Activated naive CD8-positive, alpha-beta T cell treated with anti-CD3 and anti-CD28 coated beads, Interleukin-2, amount 50 U/mL, for 24 hours (primary cell): ENCODE measurements around the gene PMP22.

ENCODE experiments used
- ATAC-seq: fragments of 150-1000 bp; cut with Tn5 transposase; one replicate; pipeline ENCODE4 v1.10.0; 2021
- DNase-seq: peaks from one replicate; pipeline ENCODE4 v3.0.0; 2021
- H3K27ac Mint-ChIP-seq: one replicate; pipeline ENCODE4 v1.8.0; 2021; ENCODE audit warnings: mild to moderate bottlenecking, mixed read lengths
- H3K27me3 Mint-ChIP-seq: one replicate; pipeline ENCODE4 v1.8.0; 2021; ENCODE audit warnings: mixed read lengths
- H3K36me3 Mint-ChIP-seq: one replicate; pipeline ENCODE4 v1.8.0; 2021; ENCODE audit warnings: low read depth, mixed read lengths
- H3K4me1 Mint-ChIP-seq: one replicate; pipeline ENCODE4 v1.8.0; 2021; ENCODE audit warnings: mixed read lengths
- H3K4me3 Mint-ChIP-seq: one replicate; pipeline ENCODE4 v1.8.0; 2021; ENCODE audit warnings: mild to moderate bottlenecking, moderate library complexity, mixed read lengths
- H3K9me3 Mint-ChIP-seq: one replicate; pipeline ENCODE4 v1.8.0; 2021; ENCODE audit warnings: mixed read lengths

The PMP22 gene

GRCh38 chr17:15287538-15288267, 22.6 kb upstream of the PMP22 start:
- no peak overlapping the region for H3K27ac Mint-ChIP-seq
- H3K36me3 Mint-ChIP-seq, result no peaks in the 10 kb centered on the region
- peaks cover 26% of the 10 kb centered on the region for H3K27me3 Mint-ChIP-seq
- no peak overlapping the region for H3K4me3 Mint-ChIP-seq
- peaks cover 4% of the 10 kb centered on the region for H3K9me3 Mint-ChIP-seq
- no peak for DNase-seq
- H3K4me1 Mint-ChIP-seq, result no peaks in the 10 kb centered on the region
- no peak for ATAC-seq

- DNase-seq, result no peak
- H3K9me3 Mint-ChIP-seq, result peaks cover 6% of the 10 kb centered on the region
- H3K27me3 Mint-ChIP-seq, result peaks cover 38% of the 10 kb centered on the region
- H3K27ac Mint-ChIP-seq, result no peak overlapping the region
- no peaks in the 10 kb centered on the region for H3K4me1 Mint-ChIP-seq
- H3K36me3 Mint-ChIP-seq, result no peaks in the 10 kb centered on the region
- H3K4me3 Mint-ChIP-seq, result no peak overlapping the region
- no peak for ATAC-seq
Observed at GRCh38 chr17:15285466-15285865, 20.3 kb upstream of the PMP22 start.

GRCh38 chr17:15284537-15284936, 19.4 kb upstream of the PMP22 start:
- no peak for ATAC-seq

GRCh38 chr17:15284107-15284506, 19.0 kb upstream of the PMP22 start:
- H3K4me3 Mint-ChIP-seq, result no peak overlapping the region
- peaks cover 1% of the 10 kb centered on the region for H3K4me1 Mint-ChIP-seq
- no peak overlapping the region for H3K27ac Mint-ChIP-seq
- DNase-seq, result no peak
- no peaks in the 10 kb centered on the region for H3K36me3 Mint-ChIP-seq
- peaks cover 36% of the 10 kb centered on the region for H3K27me3 Mint-ChIP-seq
- ATAC-seq, result no peak
- peaks cover 6% of the 10 kb centered on the region for H3K9me3 Mint-ChIP-seq

More at GRCh38 chr17:15284537-15284936, 19.4 kb upstream of the PMP22 start:
- H3K4me1 Mint-ChIP-seq, result peaks cover under 1% of the 10 kb centered on the region
- H3K9me3 Mint-ChIP-seq, result peaks cover 6% of the 10 kb centered on the region
- no peak overlapping the region for H3K4me3 Mint-ChIP-seq
- peaks cover 36% of the 10 kb centered on the region for H3K27me3 Mint-ChIP-seq
- H3K27ac Mint-ChIP-seq, result no peak overlapping the region
- no peak for DNase-seq
- no peaks in the 10 kb centered on the region for H3K36me3 Mint-ChIP-seq

GRCh38 chr17:15281909-15282308, 16.8 kb upstream of the PMP22 start:
- no peak overlapping the region for H3K4me3 Mint-ChIP-seq
- H3K4me1 Mint-ChIP-seq, result peaks cover 1% of the 10 kb centered on the region
- peaks cover 29% of the 10 kb centered on the region for H3K27me3 Mint-ChIP-seq
- ATAC-seq (no peak), DNase-seq (no peak)
- H3K36me3 Mint-ChIP-seq, result no peaks in the 10 kb centered on the region
- H3K27ac Mint-ChIP-seq, result no peak overlapping the region
- peaks cover 6% of the 10 kb centered on the region for H3K9me3 Mint-ChIP-seq

GRCh38 chr17:15278924-15279477, 13.9 kb upstream of the PMP22 start:
- Mint-ChIP-seq H3K27ac (no peak overlapping the region), H3K4me3 (no peak overlapping the region), H3K36me3 (no peaks in the 10 kb centered on the region), H3K27me3 (peaks cover 30% of the 10 kb centered on the region), H3K4me1 (peaks cover 1% of the 10 kb centered on the region), H3K9me3 (peaks cover 17% of the 10 kb centered on the region)
- no peak for DNase-seq
- ATAC-seq, result no peak

- H3K27ac Mint-ChIP-seq, result no peak overlapping the region
- no peaks in the 10 kb centered on the region for H3K36me3 Mint-ChIP-seq
- peaks cover 1% of the 10 kb centered on the region for H3K4me1 Mint-ChIP-seq
- peaks cover 17% of the 10 kb centered on the region for H3K9me3 Mint-ChIP-seq
- H3K27me3 Mint-ChIP-seq, result peaks cover 24% of the 10 kb centered on the region
- no peak overlapping the region for H3K4me3 Mint-ChIP-seq
- DNase-seq (no peak), ATAC-seq (no peak)
Observed at GRCh38 chr17:15278380-15278779, 13.3 kb upstream of the PMP22 start.

GRCh38 chr17:15274017-15274416, 8.9 kb upstream of the PMP22 start:
- Mint-ChIP-seq H3K27me3 (peaks cover 6% of the 10 kb centered on the region), H3K4me1 (peaks cover 4% of the 10 kb centered on the region), H3K27ac (no peak overlapping the region), H3K9me3 (peaks cover 11% of the 10 kb centered on the region), H3K4me3 (no peak overlapping the region), H3K36me3 (no peaks in the 10 kb centered on the region)
- no peak for ATAC-seq
- DNase-seq, result no peak

GRCh38 chr17:15273141-15273793, 8.1 kb upstream of the PMP22 start:
- Mint-ChIP-seq H3K4me1 (peaks cover 4% of the 10 kb centered on the region), H3K36me3 (no peaks in the 10 kb centered on the region), H3K27ac (no peak overlapping the region), H3K4me3 (no peak overlapping the region), H3K27me3 (peaks cover 6% of the 10 kb centered on the region), H3K9me3 (peaks cover 11% of the 10 kb centered on the region)
- ATAC-seq (no peak), DNase-seq (no peak)

GRCh38 chr17:15271741-15272140, 6.6 kb upstream of the PMP22 start:
- no peak overlapping the region for H3K4me3 Mint-ChIP-seq
- H3K4me1 Mint-ChIP-seq, result peaks cover 4% of the 10 kb centered on the region
- no peak for DNase-seq
- no peak for ATAC-seq
- H3K9me3 Mint-ChIP-seq, result peaks cover 11% of the 10 kb centered on the region
- no peaks in the 10 kb centered on the region for H3K36me3 Mint-ChIP-seq
- H3K27me3 Mint-ChIP-seq, result peaks cover 18% of the 10 kb centered on the region
- H3K27ac Mint-ChIP-seq, result no peak overlapping the region

GRCh38 chr17:15270628-15271381, 5.7 kb upstream of the PMP22 start:
- H3K4me1 Mint-ChIP-seq, result peaks cover 4% of the 10 kb centered on the region
- peak; percentile 52 for ATAC-seq

GRCh38 chr17:15269780-15270089, 4.6 kb upstream of the PMP22 start:
- DNase-seq (no peak), ATAC-seq (no peak)
- Mint-ChIP-seq H3K36me3 (no peaks in the 10 kb centered on the region), H3K4me3 (no peak overlapping the region), H3K27me3 (peaks cover 31% of the 10 kb centered on the region), H3K4me1 (peaks cover 4% of the 10 kb centered on the region), H3K27ac (no peak overlapping the region), H3K9me3 (peaks cover 3% of the 10 kb centered on the region)

More at GRCh38 chr17:15270628-15271381, 5.7 kb upstream of the PMP22 start:
- Mint-ChIP-seq H3K36me3 (no peaks in the 10 kb centered on the region), H3K4me3 (no peak overlapping the region), H3K27ac (peak overlapping the region; percentile 44), H3K27me3 (peaks cover 21% of the 10 kb centered on the region), H3K9me3 (peaks cover 11% of the 10 kb centered on the region)
- DNase-seq, result no peak

GRCh38 chr17:15269087-15269779, 4.1 kb upstream of the PMP22 start:
- peaks cover 36% of the 10 kb centered on the region for H3K27me3 Mint-ChIP-seq
- ATAC-seq, result no peak
- H3K4me3 Mint-ChIP-seq, result no peak overlapping the region
- H3K4me1 Mint-ChIP-seq, result peaks cover 4% of the 10 kb centered on the region
- no peak for DNase-seq
- H3K27ac Mint-ChIP-seq, result no peak overlapping the region
- H3K36me3 Mint-ChIP-seq, result no peaks in the 10 kb centered on the region
- H3K9me3 Mint-ChIP-seq, result no peaks in the 10 kb centered on the region

- ATAC-seq (no peak), DNase-seq (no peak)
- H3K4me1 Mint-ChIP-seq, result peaks cover 4% of the 10 kb centered on the region
- H3K27ac Mint-ChIP-seq, result no peak overlapping the region
- no peaks in the 10 kb centered on the region for H3K9me3 Mint-ChIP-seq
- H3K36me3 Mint-ChIP-seq, result no peaks in the 10 kb centered on the region
- H3K27me3 Mint-ChIP-seq, result peaks cover 43% of the 10 kb centered on the region
- H3K4me3 Mint-ChIP-seq, result no peak overlapping the region
Observed at GRCh38 chr17:15268461-15268860, 3.3 kb upstream of the PMP22 start.
